HG03457 (cell line): Measurements from ENCODE around the gene KIAA0319L.

ENCODE experiments used
- ATAC-seq: cut with Tn5 transposase; IDR thresholded peaks from one replicate; pipeline ENCODE4 v1.9.1; 2021; ENCODE audit warnings: moderate number of reproducible peaks; ENCODE audit not compliant: unreplicated experiment

KIAA0319L gene

DNA sequence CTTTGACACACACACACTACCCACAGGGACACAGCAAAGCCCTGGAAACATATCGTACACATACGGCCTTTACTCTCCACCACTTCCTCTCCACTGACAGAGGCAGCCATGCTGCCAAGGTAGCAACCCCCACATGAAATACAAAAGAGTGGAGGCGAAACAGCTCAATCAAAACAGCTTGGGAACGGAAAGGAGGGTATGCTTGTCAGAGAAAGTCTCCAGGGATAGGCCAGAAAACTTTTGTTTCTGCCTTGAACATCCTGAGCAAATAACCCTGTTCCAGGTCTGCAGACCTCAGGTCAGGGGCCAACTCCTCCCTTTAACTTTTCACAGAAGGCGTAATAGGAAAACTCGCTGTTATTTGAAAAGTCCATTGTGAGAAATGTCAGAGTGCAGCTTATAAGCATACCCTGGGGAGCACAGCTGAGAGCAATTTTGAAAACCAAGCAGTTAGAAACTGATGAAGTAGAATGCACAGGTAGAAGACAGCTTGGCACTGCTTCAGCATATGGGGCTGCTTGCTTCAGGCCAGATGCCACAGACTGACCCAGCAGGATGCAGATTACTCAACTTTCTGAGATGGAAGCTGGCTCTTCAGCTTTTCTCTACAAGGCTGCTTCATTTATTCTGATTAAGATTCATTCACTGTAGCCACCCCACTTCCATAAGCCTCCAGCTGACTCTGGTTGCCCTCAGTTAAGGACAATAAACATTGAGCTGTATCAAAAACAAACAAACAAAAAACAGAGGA lies 18.0 kb downstream of the KIAA0319L start:
- ATAC-seq = no peak

DNA sequence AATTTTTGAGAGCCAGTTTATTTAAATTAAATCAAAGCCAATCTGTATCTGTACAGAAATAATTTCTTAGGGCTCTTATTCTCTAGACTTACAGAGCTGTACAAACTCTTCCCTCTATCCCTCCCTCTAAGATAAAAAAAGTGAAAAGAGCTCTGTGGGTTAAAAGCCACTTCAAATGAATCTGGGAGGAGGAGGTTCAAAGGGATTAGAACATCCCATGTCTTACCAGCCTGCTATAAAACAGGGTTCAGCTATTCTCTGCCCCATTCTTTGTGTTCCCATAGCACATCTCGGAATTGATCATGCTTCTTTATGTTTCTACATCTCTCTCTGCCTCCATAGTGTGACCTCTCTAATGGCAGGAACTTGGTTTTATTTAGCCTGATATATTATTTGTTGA lies 19.4 kb downstream of the KIAA0319L start:
- no peak for ATAC-seq

DNA sequence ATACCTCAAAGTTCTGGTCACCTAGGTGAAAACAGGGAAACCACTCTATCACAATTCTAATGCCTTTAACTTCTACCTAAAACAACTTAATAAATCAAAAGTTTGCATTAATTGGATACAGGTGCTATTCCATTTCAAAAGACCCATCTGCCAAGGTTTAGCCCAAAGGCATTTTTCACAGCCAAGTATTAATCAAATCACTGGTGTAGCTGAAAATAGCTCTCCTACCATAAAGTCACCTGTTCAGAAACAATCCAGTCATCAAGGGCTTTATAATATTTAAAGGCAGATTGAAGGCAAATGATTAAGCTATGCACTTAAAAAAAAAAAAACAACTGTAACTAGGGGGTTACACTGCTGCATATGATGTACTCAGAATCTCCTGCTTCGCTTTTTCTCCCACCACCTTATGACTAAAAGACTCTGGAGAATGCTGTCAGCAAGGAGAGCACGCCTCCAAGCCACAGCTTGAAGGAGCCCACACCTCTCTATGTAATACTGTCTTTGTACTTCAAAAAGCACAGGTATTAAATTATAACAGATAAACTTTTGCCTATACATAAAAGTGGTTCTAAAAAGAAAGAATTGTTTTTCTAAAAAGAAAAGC lies 20.5 kb downstream of the KIAA0319L start:
- ATAC-seq = no peak

DNA sequence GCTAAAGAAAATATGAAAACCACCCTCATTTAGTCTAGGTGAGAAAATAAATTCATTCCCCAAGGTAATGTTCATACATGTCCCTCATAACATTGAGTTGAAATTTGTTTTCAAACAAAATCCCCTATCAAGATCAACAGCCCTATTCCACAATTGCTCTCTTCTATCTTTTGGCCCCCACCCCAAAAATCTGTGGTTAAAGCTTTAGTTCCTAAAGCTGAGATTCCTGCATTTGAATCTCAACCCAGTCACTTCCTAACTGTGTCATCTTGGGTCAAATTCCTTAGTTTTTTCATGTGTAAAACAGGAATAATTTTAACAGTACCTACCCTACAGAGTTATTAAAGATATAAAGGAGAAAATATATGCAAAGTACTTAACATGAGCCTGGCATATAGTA lies 22.0 kb downstream of the KIAA0319L start:
- ATAC-seq = no peak

DNA sequence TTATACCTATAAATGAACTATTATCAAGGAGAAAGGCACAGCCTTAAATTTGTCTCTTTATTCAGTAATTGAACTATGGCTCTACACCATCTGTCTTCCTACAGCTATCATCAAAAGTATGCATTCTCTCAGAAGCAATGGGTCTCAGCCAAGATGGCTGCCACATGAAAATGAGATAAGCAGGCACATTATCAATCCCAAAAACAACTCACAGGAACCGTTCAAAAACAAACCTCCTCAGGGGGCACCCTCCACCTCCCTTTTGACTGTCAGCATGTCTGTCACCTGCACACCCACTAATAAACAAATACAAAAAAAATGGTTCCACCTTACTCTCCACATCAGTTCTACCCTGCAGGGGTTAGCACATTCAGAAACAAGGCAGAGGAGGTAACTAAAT lies 23.6 kb downstream of the KIAA0319L start:
- no peak for ATAC-seq

DNA sequence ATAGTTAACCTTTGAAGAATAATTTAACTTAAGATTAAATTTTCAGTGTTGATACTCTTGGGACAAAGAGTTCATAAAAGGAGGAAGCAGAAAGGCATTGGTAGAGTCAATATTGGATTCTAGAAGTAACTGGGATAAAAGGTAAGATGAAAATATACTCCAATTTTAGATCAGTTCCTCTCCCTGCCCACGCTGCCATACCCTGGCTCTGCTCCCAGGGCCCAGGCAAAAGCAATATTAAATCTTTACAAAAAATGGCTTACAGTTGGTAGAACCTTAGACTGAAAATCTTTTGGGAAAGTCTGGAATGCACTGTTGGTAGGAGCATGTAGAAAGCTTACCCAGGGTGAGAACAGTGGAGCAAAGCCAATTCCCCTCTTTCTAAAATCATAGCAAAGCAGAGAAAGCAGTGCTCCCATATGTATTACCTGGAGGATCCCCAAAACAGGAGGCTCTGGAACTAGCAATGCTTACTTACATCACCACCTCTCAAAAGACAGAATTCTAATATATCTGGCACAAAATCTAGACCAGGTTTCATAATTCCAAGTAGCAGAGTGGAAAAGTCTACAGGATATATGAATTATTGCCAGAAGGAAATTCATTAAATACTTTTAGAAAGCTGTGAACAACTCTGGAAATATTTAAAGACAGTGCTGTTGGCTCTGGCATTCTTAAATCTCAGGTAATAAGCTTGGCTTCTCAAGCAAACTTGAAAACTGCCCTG lies 24.5 kb downstream of the KIAA0319L start:
- ATAC-seq = no peak

DNA sequence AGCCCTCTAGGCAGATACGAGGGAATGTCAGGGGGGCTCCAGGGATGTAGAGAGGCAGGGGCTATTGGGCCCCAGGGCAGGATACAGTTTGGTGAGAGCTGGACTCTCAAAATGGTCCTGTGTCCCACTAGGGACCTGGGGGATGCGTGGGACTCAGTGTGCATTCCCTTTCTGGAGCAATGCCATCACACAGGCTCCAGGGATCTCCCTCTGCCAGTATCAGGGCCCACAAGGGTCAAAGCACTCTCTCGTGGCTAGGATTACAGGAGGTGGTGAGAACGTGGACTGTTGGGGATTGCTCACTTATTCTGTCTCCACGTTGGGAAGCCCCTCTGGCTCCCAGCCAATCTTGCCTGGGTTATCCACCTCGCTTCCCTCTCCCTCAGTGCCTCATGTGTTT lies 25.8 kb downstream of the KIAA0319L start:
- ATAC-seq = no peak

DNA sequence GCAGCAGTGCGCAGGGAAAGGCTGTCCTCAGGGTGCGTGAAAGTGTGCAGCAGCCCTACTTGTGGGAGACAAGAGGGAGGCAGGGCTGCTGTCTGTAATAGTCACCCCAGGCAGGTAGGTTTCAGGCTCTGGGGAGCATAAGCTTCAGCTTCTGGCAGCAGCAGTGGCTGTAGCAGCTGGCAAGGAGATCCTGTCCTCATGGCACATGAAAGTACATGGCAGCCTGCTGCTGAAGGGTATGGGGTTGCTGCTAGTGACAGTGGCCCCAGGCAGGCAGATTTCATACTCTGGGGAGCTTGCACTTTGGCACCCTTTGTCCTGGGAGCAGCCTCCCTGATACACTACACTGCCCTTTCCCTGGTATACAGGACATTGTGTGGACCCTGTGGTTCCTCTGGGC lies 26.3 kb downstream of the KIAA0319L start:
- no peak for ATAC-seq

DNA sequence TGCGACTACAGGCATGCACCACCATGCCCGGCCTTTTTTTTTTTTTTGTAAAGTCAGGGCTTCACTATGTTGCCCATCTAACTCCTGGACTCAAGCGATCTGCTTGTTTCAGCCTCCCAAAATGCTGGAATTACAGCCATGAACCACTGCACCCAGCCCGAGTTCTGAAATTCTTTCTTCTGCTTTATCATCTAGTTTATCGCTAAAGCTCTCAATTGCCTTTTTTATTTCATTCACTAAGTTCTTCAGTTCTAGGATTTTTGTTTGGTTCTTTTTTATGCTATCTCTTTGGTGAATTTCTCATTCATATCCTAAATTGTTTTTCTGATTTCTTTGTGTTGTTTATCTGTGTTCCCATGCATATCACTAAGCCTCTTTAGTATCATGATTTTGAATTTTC lies 27.0 kb downstream of the KIAA0319L start:
- no peak for ATAC-seq

DNA sequence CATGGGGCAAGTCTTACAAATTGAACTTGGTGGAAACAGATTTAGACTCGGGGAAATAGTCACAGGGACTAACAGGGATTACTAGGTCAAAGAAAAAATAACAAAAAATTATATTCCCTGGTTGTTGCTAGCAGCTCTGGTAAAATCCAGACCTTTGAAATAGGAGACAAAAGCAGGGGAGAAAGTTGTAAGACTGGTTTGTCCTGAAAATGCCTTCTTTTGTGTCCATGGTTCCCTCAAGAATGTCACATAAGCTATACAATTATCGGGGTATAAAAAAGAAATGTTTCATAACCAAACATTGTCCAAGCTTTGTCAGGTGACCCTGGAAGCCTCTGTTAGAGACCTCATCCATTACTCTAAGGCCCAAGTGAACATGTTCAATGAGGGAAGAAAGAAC lies 33.1 kb downstream of the KIAA0319L start:
- ATAC-seq = no peak

DNA sequence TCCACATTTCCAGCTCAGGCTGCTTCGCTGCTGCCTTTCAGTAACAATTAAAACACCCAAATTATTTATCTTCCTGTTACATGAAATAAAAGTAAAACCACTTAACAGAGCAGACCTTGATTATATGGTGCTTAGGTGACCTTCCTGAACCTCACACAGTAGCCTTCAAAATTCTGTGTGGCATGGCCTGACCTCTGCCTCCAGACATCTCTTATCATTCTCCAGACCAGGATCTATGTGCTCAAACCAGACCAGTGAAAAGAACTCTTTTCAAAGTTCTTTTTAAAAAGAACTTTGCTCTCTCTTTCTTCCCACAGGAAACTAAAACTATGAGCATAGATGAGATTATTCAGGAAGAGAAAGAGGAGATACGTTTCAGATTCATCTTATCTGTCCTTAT lies 37.8 kb downstream of the KIAA0319L start:
- no peak for ATAC-seq

DNA sequence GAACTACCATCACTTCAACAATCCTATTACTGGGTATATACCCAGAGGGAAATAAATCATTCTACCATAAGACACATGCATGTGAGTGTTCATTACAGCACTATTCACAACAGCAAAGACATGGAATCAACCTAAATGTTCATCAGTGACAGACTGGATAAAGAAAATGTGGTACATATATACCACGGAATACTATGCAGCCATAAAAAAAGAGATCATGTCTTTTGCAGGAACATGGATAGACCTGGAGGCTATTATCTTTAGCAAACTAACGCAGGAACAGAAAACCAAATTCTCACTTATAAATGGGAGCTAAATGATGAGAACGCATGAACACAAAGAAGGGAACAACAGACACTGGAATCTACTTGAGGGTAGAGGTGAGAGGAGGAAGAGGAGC lies 39.0 kb downstream of the KIAA0319L start:
- no peak for ATAC-seq

DNA sequence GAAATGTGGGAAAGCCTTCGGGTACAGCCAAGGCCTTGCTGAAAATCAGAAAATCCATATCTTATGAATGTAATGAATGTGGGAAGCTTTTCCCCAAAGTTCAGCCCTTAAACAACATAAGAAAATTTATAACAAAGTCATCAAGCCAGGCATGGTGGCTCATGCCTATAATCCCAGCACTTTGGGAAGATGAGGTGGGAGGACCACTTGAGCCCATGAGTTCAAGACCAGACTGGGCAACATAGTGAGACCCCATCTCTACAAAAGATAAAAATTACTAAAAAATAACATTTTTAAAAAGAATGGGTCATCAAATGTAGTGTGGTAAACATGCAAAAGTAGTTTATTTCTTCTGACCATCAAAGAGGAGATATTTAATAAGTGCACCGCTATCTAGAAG lies 45.9 kb downstream of the KIAA0319L start:
- no peak for ATAC-seq

DNA sequence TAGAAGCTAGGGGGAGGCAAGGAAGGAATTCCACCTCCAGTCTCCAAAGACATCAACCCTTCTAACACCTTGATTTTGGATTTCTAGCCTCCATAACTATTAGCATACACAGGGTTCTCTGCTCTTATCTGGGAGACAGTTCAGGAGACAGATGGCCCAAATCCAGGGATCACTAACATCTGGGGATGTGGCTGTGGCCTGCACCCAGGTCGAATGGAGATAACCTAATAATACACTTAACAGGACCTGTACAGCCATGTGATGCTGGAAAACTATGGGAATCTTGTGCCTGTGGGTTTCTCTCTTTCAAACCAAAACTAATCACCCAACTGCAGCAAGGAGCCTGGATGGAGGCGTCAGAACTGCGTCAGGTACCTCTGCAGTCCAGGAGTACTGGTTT lies 47.6 kb downstream of the KIAA0319L start:
- ATAC-seq = no peak

DNA sequence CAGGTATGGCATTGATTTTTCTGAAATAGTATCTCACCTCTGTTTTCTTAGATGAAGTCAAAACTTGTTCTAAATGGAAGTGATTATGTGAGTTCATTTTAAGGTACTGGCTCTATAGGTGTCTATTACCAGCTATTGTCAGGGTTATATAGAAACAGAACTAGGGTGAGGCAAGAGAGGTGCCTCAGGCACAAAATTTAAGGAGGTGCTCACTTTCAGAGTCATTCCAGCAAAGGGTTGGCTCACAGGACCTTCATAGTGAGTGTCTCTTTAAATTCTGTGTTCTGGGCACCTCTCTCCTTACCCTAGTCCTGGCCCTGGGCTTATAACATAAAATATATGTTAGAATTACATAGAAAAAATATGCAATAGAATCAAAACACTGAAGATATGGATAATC lies 49.3 kb downstream of the KIAA0319L start:
- ATAC-seq = no peak

DNA sequence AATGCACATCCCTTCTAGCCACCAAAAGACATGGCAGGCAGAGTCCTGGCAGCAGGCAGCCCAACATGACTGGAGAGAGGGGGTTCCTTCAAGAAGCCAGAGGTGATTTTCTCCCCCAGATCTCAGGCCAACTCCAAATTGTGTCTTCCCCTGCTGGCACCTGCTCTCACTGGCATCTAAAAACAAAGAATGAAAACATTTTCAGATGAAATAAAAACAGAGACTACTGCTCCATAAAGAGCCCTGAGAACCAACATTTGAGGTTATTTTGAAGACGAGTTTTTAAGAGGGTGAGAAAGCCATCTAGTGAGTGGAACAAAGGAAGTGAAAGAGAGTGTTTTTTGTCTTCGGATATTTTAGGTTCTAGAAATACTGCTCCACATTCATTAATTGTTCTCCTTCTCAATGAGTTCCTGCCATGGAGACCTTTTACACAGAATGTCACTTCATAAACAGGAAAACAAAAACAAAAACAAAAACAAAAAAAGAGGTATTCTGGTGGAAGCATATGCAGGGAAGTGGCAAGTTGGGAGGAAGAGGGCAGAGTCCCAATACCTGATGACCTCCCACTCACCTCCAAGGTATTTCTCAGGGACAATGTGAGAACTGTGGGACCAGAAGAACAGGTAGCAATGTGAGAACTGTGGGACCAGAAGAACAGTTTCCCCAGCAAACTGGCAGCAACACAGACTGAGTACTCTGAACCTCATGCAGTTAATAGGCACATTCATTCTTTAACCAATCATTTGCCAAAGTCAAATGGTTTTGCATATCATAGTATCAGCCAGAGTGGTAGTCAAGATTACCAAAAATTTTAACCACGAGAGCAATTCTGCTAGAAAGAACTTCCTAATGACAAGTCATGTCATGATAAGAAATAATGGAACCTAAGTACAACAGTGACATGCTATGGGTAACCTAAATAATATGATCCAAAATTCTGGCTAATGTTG lies 50.0 kb downstream of the KIAA0319L start:
- ATAC-seq = no peak

DNA sequence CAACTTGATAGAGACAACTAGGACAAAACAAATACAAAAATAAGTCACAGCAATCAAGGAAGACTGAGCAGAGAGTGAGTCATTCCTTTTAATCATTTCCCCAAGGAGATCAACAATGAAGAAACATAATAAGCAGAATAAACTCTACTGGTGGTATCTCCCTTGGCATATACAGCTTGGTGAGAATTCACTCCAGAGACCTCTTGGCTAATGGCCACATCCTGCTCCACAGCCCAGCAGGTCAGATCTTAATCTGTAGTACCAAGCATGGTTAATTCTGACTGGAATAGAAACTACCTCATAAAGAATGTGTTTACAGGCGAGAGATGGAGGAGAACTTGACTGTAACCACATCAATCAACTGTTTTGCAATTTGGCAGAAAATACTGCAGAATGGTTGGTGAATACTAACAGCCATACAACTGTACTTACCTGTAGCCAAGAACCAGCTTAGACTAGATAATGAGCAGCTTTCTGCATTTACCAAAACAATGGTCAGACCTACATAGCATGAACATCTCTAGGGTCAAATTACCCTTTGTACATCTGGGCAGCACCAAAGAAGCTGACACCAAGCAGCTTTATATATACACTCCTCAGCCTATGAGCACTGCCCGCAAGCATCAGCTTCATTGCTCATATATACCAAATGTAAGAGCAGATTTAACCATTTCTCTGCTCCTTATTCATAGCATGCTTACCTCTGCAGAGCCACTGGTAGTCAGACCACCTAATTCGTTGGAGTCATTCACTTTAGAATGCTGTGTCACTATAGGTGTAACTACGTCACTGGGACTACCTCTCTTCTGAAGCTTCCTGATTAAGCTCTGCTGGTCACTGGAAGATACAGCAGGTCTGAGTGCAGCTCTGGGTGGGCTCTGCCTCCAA lies 51.0 kb downstream of the KIAA0319L start:
- ATAC-seq = no peak

DNA sequence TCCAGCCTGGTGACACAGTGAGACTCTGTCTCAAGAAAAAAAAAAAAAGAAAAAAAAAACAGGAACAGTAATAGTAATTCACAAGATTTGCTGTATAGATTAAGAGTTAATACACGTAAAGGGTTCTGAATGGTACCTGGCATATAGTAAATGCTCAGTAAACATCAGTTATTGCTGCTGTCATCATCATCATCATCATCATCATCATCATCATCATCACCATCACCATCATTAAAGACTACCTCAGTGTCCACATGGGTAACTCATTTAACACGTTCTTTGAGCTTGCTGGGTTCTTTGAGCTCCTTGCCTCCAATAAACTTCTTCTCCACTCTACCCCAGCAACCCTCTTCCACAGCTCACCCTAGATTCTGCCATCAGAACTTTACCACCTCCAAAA lies 55.0 kb downstream of the KIAA0319L start:
- ATAC-seq = no peak

DNA sequence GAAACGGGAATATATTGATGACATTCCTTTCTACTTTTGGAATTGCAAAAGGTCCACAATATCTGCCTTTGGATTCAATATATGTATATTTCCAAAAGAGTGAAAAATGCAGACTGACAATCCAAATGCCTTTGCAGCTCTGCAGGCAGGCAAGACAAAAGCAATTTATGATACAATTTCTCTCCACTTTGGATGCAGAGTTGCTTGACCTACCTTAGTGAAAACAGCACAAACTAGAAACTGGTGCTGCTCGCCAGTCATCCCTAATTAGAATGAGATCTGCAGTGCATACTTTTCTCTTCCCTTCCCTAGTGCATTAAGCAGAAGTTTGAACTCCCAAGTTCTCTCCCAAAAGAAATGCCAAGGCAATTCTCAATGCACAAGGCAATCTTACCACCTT lies 56.8 kb downstream of the KIAA0319L start:
- no peak for ATAC-seq

DNA sequence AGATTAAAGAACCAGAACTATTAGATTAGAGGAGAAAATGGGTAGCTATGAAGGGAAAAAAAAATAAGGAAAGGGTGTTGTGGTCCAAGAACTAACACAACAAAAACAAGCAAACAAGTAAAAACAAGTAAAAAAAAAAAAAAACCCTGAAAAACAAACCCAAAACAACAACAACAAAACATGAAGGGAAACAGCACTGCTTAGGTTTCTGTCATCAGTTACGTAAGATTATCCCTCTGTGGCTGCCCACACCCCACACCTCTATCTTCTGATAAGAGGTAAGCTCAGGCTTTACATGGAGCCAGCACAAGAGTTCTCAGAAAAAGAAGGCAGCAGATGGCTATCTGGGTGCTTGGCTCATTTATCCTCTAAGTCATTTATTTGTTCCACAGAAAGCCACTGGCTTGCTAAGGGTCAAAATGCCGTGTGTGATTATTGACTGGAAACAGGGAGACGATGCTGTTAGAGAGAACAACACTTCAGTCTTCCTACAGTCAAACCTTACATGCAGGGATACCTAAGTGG lies 57.5 kb downstream of the KIAA0319L start:
- ATAC-seq = no peak
